ENCODE results near the gene KRTAP21-1.

The KRTAP21-1 gene

DNA sequence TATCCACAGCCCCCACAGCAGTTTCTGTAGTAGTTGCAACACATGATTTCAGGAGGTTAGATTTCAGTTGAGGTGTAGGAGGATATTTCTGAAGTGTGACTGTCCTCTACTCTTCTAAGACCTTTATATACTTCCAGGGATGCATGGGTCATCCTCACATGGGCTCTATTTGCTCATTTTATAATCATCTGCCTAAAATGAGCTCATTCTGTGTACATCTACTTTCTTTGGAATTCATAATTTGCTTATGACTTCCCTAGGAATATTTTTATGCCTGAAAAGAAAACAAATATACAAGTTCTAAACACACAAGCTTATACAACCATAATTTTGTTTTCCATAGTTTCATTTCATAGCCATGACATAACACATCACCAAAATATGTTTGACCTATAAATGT, 8.1 kb downstream of the KRTAP21-1 start, which contains the start of gene KRTAP21-2:
Gene KRTAP21-2 (minus strand): TSS at position 101 of the 400 bp plus-strand sequence. CDS start 57 bp downstream, at position 44.
- TF ChIP-seq, protein P1, sequence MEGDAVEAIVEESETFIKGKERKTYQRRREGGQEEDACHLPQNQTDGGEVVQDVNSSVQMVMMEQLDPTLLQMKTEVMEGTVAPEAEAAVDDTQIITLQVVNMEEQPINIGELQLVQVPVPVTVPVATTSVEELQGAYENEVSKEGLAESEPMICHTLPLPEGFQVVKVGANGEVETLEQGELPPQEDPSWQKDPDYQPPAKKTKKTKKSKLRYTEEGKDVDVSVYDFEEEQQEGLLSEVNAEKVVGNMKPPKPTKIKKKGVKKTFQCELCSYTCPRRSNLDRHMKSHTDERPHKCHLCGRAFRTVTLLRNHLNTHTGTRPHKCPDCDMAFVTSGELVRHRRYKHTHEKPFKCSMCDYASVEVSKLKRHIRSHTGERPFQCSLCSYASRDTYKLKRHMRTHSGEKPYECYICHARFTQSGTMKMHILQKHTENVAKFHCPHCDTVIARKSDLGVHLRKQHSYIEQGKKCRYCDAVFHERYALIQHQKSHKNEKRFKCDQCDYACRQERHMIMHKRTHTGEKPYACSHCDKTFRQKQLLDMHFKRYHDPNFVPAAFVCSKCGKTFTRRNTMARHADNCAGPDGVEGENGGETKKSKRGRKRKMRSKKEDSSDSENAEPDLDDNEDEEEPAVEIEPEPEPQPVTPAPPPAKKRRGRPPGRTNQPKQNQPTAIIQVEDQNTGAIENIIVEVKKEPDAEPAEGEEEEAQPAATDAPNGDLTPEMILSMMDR (IDR thresholded peaks at IDR 0.05; ENCODE audit: low read depth, low read length), result no peak
- H3K4me3 ChIP-seq (ENCODE audit: low read depth, low read length), result no peak within 1 kb of the TSS

DNA sequence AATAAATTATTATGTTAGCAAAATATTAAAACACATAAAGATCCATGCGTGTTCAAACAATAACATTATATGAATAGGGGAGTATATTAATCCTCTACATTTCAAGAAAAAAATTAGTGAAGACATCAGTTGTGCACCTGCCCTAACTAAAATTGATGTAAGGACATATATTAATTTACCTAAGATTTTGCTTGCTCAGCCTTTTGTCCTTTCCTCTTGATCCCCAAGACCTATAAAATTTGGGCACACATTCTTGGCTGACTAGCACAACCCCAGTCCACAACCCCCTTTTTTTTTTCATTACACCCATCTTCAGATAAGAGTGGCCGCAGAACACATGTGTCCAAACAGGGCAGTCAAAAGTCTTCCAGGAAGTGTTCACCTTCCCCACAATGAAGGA, 14.8 kb downstream of the KRTAP21-1 start:
- TF ChIP-seq, protein P1 (IDR thresholded peaks at IDR 0.05; ENCODE audit: low read depth, low read length), result no peak
- H3K4me3 ChIP-seq (ENCODE audit: low read depth, low read length), result no peak overlapping the region

GRCh38 chr21:30733026-30733425, 22.2 kb downstream of the KRTAP21-1 start:
- H3K4me3 ChIP-seq (ENCODE audit: low read depth, low read length), result no peak overlapping the region
- TF ChIP-seq, protein P1 (IDR thresholded peaks at IDR 0.05; ENCODE audit: low read depth, low read length), result no peak

GRCh38 chr21:30726726-30727125, 28.5 kb downstream of the KRTAP21-1 start:
- TF ChIP-seq, protein P1 (IDR thresholded peaks at IDR 0.05; ENCODE audit: low read depth, low read length), result no peak
- H3K4me3 ChIP-seq (ENCODE audit: low read depth, low read length), result no peak overlapping the region

DNA sequence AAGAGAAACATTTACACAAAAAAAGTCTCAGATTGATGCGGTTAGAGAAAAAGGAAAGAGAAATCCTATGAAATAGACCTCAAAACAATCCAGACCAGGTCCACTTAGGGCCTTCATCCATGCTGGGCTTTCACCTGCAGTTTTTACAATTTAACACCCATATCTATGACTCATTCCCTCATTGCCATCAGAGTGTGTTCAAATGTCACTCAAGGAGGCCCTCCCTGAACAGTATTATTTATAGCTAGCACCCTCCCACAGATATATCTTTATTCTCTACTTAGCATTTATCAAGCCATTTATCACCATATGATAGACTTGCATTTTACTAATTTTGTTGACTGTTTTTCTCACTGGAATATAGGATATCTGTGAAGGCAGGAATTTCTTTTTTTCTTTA, 35.8 kb downstream of the KRTAP21-1 start:
- TF ChIP-seq, protein P1 (IDR thresholded peaks at IDR 0.05; ENCODE audit: low read depth, low read length), result no peak
- no peak overlapping the region for H3K4me3 ChIP-seq (ENCODE audit: low read depth, low read length)

GRCh38 chr21:30718239-30718909, 36.9 kb downstream of the KRTAP21-1 start, which contains the start of gene KRTAP21-3:
TSS of gene KRTAP21-3 (minus strand) at chr21:30718777. CDS start at chr21:30718759, 18 bp downstream.
- H3K4me3 ChIP-seq (ENCODE audit: low read depth, low read length), result no peak within 1 kb of the TSS
- TF ChIP-seq, protein P1 (IDR thresholded peaks at IDR 0.05; ENCODE audit: low read depth, low read length), result no peak

DNA sequence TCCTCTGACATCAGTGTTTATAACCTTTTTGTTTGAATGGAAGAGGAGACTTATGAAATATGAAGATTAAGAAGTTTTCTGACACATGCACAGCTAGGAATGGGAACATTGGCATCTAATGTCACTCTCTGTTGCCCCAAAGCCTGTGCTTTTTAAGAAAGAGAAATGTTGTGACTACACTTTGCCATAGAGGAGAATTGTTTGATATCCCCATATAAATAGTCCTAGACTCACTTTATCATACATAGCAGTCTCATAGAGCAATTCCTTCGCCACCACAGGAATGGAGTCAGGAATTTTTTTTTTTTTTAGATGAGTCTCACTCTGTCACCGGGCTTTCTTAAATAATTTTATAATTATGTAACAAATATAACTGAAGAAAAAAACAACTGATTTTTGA, 38.1 kb downstream of the KRTAP21-1 start:
- TF ChIP-seq, protein P1 (IDR thresholded peaks at IDR 0.05; ENCODE audit: low read depth, low read length), result no peak
- no peak overlapping the region for H3K4me3 ChIP-seq (ENCODE audit: low read depth, low read length)
